GM12878 (cell line): ENCODE measurements around the gene ITIH2. TPM values are rescaled to one million over a fixed set of nuclear protein-coding genes. Genes with fewer than 3 reads are reported as not detected.

ENCODE experiments used
- CBFB ChIP-seq: IDR thresholded peaks from 2 replicates; pipeline ENCODE4 v1.6.1; 2016; ENCODE audit warnings: antibody characterized with exemption, low read depth
- CHD2 ChIP-seq: IDR thresholded peaks from 2 replicates; pipeline ENCODE4 v1.6.1; 2011; ENCODE audit warnings: low read depth, low read length, improper control_type of control experiment, borderline replicate concordance
- CREM ChIP-seq: IDR thresholded peaks from 2 replicates; pipeline ENCODE4 v1.6.1; 2014; ENCODE audit warnings: antibody characterized with exemption, low read depth
- CTCF ChIP-seq, 3 experiments: IDR thresholded peaks in 2 of 3; conservative IDR thresholded peaks in 1 of 3; 2 replicates each; pipeline ENCODE4 v1.5.1; 2011; ENCODE audit warnings: low read depth in 3 of 3, low read length in 3 of 3, mild to moderate bottlenecking in 3 of 3, control low read depth in 2 of 3, moderate library complexity in 2 of 3, inconsistent platforms in 1 of 3, mixed read lengths in 1 of 3; ENCODE audit not compliant: control insufficient read depth in 2 of 3, insufficient read depth in 1 of 3; ENCODE audit errors: extremely low read depth in 1 of 3
- CUX1 ChIP-seq: IDR thresholded peaks from 2 replicates; pipeline ENCODE4 v1.6.1; 2012; ENCODE audit warnings: improper control_type of control experiment, low read depth, low read length; ENCODE audit not compliant: insufficient replicate concordance
- EP300 ChIP-seq, 2 experiments: fragments of 150-350 bp in 1 of 2; IDR thresholded peaks; 2 replicates each; pipeline ENCODE4 v1.6.1; 2011 to 2012; ENCODE audit warnings: low read depth in 2 of 2, low read length in 2 of 2, borderline replicate concordance in 1 of 2, improper control_type of control experiment in 1 of 2, inconsistent platforms in 1 of 2; ENCODE audit not compliant: control insufficient read depth in 1 of 2
- GABPA ChIP-seq: IDR thresholded peaks from 2 replicates; pipeline ENCODE4 v1.6.1; 2014; ENCODE audit warnings: antibody characterized with exemption, low read depth, mild to moderate bottlenecking, inconsistent platforms
- JUNB ChIP-seq: IDR thresholded peaks from 2 replicates; pipeline ENCODE4 v1.6.1; 2016; ENCODE audit warnings: antibody characterized with exemption, mild to moderate bottlenecking
- MEF2A ChIP-seq: IDR thresholded peaks from 2 replicates; pipeline ENCODE4 v1.6.1; 2011; ENCODE audit warnings: low read depth, mild to moderate bottlenecking, low read length, moderate library complexity; ENCODE audit not compliant: insufficient read depth
- MTA3 ChIP-seq: IDR thresholded peaks from 2 replicates; pipeline ENCODE4 v1.6.1; 2012; ENCODE audit warnings: low read length, inconsistent platforms, borderline replicate concordance
- NR2F1 ChIP-seq: fragments of 450-650 bp; conservative IDR thresholded peaks from 2 replicates; pipeline ENCODE4 v1.6.1; 2017; ENCODE audit warnings: mild to moderate bottlenecking
- PAX8 ChIP-seq: fragments of 450-650 bp; IDR thresholded peaks from 2 replicates; pipeline ENCODE4 v1.6.1; 2017; ENCODE audit warnings: mild to moderate bottlenecking, moderate library complexity
- PBX3 ChIP-seq: IDR thresholded peaks from 2 replicates; pipeline ENCODE4 v1.6.1; 2011; ENCODE audit warnings: mild to moderate bottlenecking, low read depth, low read length, moderate library complexity; ENCODE audit not compliant: insufficient replicate concordance
- POLR2A ChIP-seq: IDR thresholded peaks from 2 replicates; pipeline ENCODE4 v1.6.1; 2011; ENCODE audit warnings: low read depth, mild to moderate bottlenecking, low read length
- SMAD1 ChIP-seq: fragments of 450-650 bp; IDR thresholded peaks from 2 replicates; pipeline ENCODE4 v1.6.1; 2018; ENCODE audit warnings: mild to moderate bottlenecking, low read depth; ENCODE audit not compliant: partially characterized antibody
- SUPT20H ChIP-seq: IDR thresholded peaks from 2 replicates; pipeline ENCODE4 v1.6.1; 2011; ENCODE audit warnings: low read depth, mild to moderate bottlenecking, low read length, moderate library complexity, borderline replicate concordance; ENCODE audit not compliant: control insufficient read depth
- TARDBP ChIP-seq: IDR thresholded peaks from 2 replicates; pipeline ENCODE4 v1.6.1; 2016; ENCODE audit warnings: borderline replicate concordance
- polyA plus RNA-seq, 11 experiments: library from polyadenylated mRNA; depleted of rRNA in 4 of 11; unstranded in 6 of 11; stranded (reverse) in 5 of 11; fragments of >200 nt; fragmentation: Nextera tagmentation in 4 of 11; fragmentation: Illumina TruSeq in 1 of 11; extraction: Ambion mirVana in 4 of 11; extraction: Trizol in 1 of 11; gene quantifications; 1 replicate in 1 of 11; 2 replicates in 10 of 11; pipeline versions ENCODE4 v1.2.1 to v1.2.3, GENCODE V29; 2011 to 2016; ENCODE audit warnings: inconsistent platforms in 2 of 11, missing spikeins in 2 of 11, low read depth in 1 of 11
- total RNA-seq, 4 experiments: library from RNA; depleted of rRNA in 3 of 4; stranded (reverse); fragments of >200 nt in 3 of 4; fragmentation: Illumina TruSeq in 1 of 4; extraction: Trizol in 1 of 4; gene quantifications; 2 replicates each; pipeline versions ENCODE4 v1.2.1 to v1.2.3, GENCODE V29; 2013 to 2021
- TF ChIP-seq, protein P1 (sequence below): fragments of 450-650 bp; IDR thresholded peaks from 2 replicates; pipeline ENCODE4 v1.6.1; 2017; ENCODE audit warnings: borderline replicate concordance

ITIH2 gene
- total and polyA plus RNA-seq, 10 of the 15 experiments (the other 5 are each of a cell fraction or from before 2014, with no cell fraction given), result 0.05 to 0.72 (median 0.53) TPM; not detected in 7

GRCh38 chr10:7787857-7788638 is 84.9 kb downstream of the ITIH2 start, which contains the start of the genes ATP5F1C and KIN (continued):
- TF ChIP-seq CTCF (IDR thresholded peaks at IDR 0.05 in 2 of 3, conservative IDR thresholded peaks at IDR 0.05 in 1 of 3; ENCODE audit: control insufficient read depth in 2 of 3, extremely low read depth in 1 of 3, insufficient read depth in 1 of 3, low read depth in 3 of 3, low read length in 3 of 3) (no peak), CREM (no peak), MEF2A (no peak), SUPT20H (no peak), NR2F1 (peak; percentile 41), TARDBP (no peak), POLR2A (peak; percentile 97), EP300 (IDR thresholded peaks at IDR 0.05; ENCODE audit: borderline replicate concordance in 1 of 2, control insufficient read depth in 1 of 2, low read depth in 2 of 2, low read length in 2 of 2) (no peak), PBX3 (no peak), CHD2 (peak; percentile 99), CBFB (peak; percentile 92), MTA3 (no peak), GABPA (peak; percentile 88), PAX8 (no peak), JUNB (no peak), SMAD1 (no peak), CUX1 (no peak)
- TF ChIP-seq, protein P1, sequence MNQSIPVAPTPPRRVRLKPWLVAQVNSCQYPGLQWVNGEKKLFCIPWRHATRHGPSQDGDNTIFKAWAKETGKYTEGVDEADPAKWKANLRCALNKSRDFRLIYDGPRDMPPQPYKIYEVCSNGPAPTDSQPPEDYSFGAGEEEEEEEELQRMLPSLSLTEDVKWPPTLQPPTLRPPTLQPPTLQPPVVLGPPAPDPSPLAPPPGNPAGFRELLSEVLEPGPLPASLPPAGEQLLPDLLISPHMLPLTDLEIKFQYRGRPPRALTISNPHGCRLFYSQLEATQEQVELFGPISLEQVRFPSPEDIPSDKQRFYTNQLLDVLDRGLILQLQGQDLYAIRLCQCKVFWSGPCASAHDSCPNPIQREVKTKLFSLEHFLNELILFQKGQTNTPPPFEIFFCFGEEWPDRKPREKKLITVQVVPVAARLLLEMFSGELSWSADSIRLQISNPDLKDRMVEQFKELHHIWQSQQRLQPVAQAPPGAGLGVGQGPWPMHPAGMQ, result peak; percentile 85
